Fibroblast of peridontal ligament (primary cell): ENCODE measurements around the gene DIDO1.
A peak's percentile ranks its signal among the peaks of the same experiment; 100 is the strongest.

ENCODE experiments used
- DNase-seq: peaks from one replicate; pipeline ENCODE4 v3.0.0-alpha.2; 2010; ENCODE audit errors: extremely low read depth

Gene DIDO1

GRCh38 chr20:62879275-62880146, 46.8 kb downstream of the DIDO1 start:
- no peak for DNase-seq

GRCh38 chr20:62878244-62879038, 47.9 kb downstream of the DIDO1 start:
- no peak for DNase-seq

GRCh38 chr20:62876902-62877816, 49.1 kb downstream of the DIDO1 start:
- no peak for DNase-seq

GRCh38 chr20:62876501-62876901, 49.8 kb downstream of the DIDO1 start:
- DNase-seq, result no peak

GRCh38 chr20:62875419-62876361, 50.6 kb downstream of the DIDO1 start:
- peak; percentile 71 for DNase-seq

GRCh38 chr20:62874964-62875344, 51.4 kb downstream of the DIDO1 start:
- DNase-seq, result no peak

- peak; percentile 48 for DNase-seq
Observed at GRCh38 chr20:62873681-62874031, 52.6 kb downstream of the DIDO1 start.

GRCh38 chr20:62873280-62873679, 53.0 kb downstream of the DIDO1 start:
- no peak for DNase-seq

- DNase-seq, result no peak
Observed at GRCh38 chr20:62872862-62873261, 53.4 kb downstream of the DIDO1 start.

- no peak for DNase-seq
Observed at GRCh38 chr20:62872184-62872847, 54.0 kb downstream of the DIDO1 start.

- no peak for DNase-seq
Observed at GRCh38 chr20:62864207-62864606, 62.1 kb downstream of the DIDO1 start.

- DNase-seq, result peak; percentile 75
Observed at GRCh38 chr20:62861726-62862336, 64.5 kb downstream of the DIDO1 start, which contains the start of gene TCFL5. Gene TCFL5 (minus strand): TSS chr20:62861822. CDS start chr20:62861670, 152 bp downstream.

GRCh38 chr20:62860924-62861691, 65.2 kb downstream of the DIDO1 start:
- no peak for DNase-seq

- DNase-seq, result peak; percentile 53
Observed at GRCh38 chr20:62860391-62860923, 65.8 kb downstream of the DIDO1 start.

GRCh38 chr20:62859721-62860120, 66.6 kb downstream of the DIDO1 start:
- no peak for DNase-seq

- DNase-seq, result no peak
Observed at GRCh38 chr20:62858058-62858830, 68.1 kb downstream of the DIDO1 start.

GRCh38 chr20:62856931-62857619, 69.2 kb downstream of the DIDO1 start:
- no peak for DNase-seq
